HepG2 (cell line): Measurements from ENCODE around the gene WDCP. TPM values are rescaled to one million over a fixed set of nuclear protein-coding genes. Genes with fewer than 3 reads are reported as not detected.

Experiments used
- ARHGAP35 ChIP-seq: sonication (generic); formaldehyde crosslinking; IDR thresholded peaks from 2 replicates; pipeline ENCODE4 v1.9.0; 2022; ENCODE audit warnings: mild to moderate bottlenecking, inconsistent platforms, moderate library complexity, missing genetic modification reagents, borderline replicate concordance
- CCDC6 ChIP-seq: sonication (generic); formaldehyde crosslinking; IDR thresholded peaks from 2 replicates; pipeline ENCODE4 v1.8.1; 2022; ENCODE audit warnings: mild to moderate bottlenecking, missing genetic modification reagents, moderate library complexity
- DPF2 ChIP-seq: sonication (generic); formaldehyde crosslinking; IDR thresholded peaks from 2 replicates; pipeline ENCODE4 v1.4.0; 2020; ENCODE audit warnings: mild to moderate bottlenecking, low read depth, missing genetic modification reagents, borderline replicate concordance
- FOXC1 ChIP-seq: sonication (generic); formaldehyde crosslinking; IDR thresholded peaks from 2 replicates; pipeline ENCODE4 v1.8.0; 2022; ENCODE audit warnings: mild to moderate bottlenecking, missing genetic modification reagents, borderline replicate concordance
- GABPB1 ChIP-seq: IDR thresholded peaks from 2 replicates; pipeline ENCODE4 v1.6.1; 2016; ENCODE audit warnings: mild to moderate bottlenecking, missing genetic modification reagents, moderate library complexity, missing compliant biosample characterization
- HDAC1 ChIP-seq: sonication (generic); formaldehyde crosslinking; IDR thresholded peaks from 2 replicates; pipeline ENCODE4 v1.5.1; 2020; ENCODE audit warnings: mild to moderate bottlenecking, missing genetic modification reagents
- HDAC2 ChIP-seq: sonication (generic); formaldehyde crosslinking; IDR thresholded peaks from 2 replicates; pipeline ENCODE4 v1.4.0; 2020; ENCODE audit warnings: missing genetic modification reagents
- HES4 ChIP-seq: sonication (generic); formaldehyde crosslinking; IDR thresholded peaks from 2 replicates; pipeline ENCODE4 v1.9.0; 2021; ENCODE audit warnings: mild to moderate bottlenecking, missing genetic modification reagents, borderline replicate concordance
- HOXA3 ChIP-seq: sonication (generic); formaldehyde crosslinking; IDR thresholded peaks from 2 replicates; pipeline ENCODE4 v1.5.0; 2020; ENCODE audit warnings: missing genetic modification reagents
- KAT7 ChIP-seq: IDR thresholded peaks from 2 replicates; pipeline ENCODE4 v1.6.1; 2018; ENCODE audit warnings: borderline replicate concordance, missing compliant biosample characterization
- KLF6 ChIP-seq: IDR thresholded peaks from 2 replicates; pipeline ENCODE4 v1.8.0; 2016; ENCODE audit warnings: missing biosample characterization, missing genetic modification reagents
- PHF20 ChIP-seq: sonication (generic); formaldehyde crosslinking; IDR thresholded peaks from 2 replicates; pipeline ENCODE4 v1.5.0; 2020; ENCODE audit warnings: mild to moderate bottlenecking, missing genetic modification reagents
- SOX13 ChIP-seq, 3 experiments: fragments of 450-650 bp in 1 of 3; sonication (generic) in 1 of 3; formaldehyde crosslinking in 1 of 3; IDR thresholded peaks in 2 of 3; conservative IDR thresholded peaks in 1 of 3; 2 replicates each; pipeline versions ENCODE4 v1.5.0 to v1.6.1; 2016 to 2020; ENCODE audit warnings: antibody characterized with exemption in 1 of 3, mild to moderate bottlenecking in 1 of 3, missing compliant biosample characterization in 1 of 3, missing genetic modification reagents in 1 of 3, moderate library complexity in 1 of 3
- THAP11 ChIP-seq: IDR thresholded peaks from 2 replicates; pipeline ENCODE4 v1.6.1; 2016; ENCODE audit warnings: missing biosample characterization, missing genetic modification reagents
- ZGPAT ChIP-seq: IDR thresholded peaks from 2 replicates; pipeline ENCODE4 v1.6.1; 2016; ENCODE audit warnings: mild to moderate bottlenecking
- ZNF101 ChIP-seq: sonication (generic); formaldehyde crosslinking; IDR thresholded peaks from 2 replicates; pipeline ENCODE4 v1.4.0; 2020; ENCODE audit warnings: mild to moderate bottlenecking, low read depth, missing genetic modification reagents, borderline replicate concordance
- ZNF12 ChIP-seq: sonication (generic); formaldehyde crosslinking; IDR thresholded peaks from 2 replicates; pipeline ENCODE4 v1.5.0; 2020; ENCODE audit warnings: missing genetic modification reagents
- ZNF761 ChIP-seq: sonication (generic); formaldehyde crosslinking; conservative IDR thresholded peaks from 2 replicates; pipeline ENCODE4 v1.4.0; 2020; ENCODE audit warnings: mild to moderate bottlenecking, missing genetic modification reagents
- ZNF776 ChIP-seq: sonication (generic); formaldehyde crosslinking; IDR thresholded peaks from 2 replicates; pipeline ENCODE4 v1.4.0; 2020; ENCODE audit warnings: mild to moderate bottlenecking, missing genetic modification reagents
- polyA plus RNA-seq, 8 experiments: library from polyadenylated mRNA; depleted of rRNA in 3 of 8; stranded (reverse) in 7 of 8; unstranded in 1 of 8; fragments of >200 nt; fragmentation: Illumina TruSeq in 4 of 8; extraction: Trizol in 4 of 8; gene quantifications; 2 replicates each; pipeline versions ENCODE4 v1.2.1 to v1.2.3, GENCODE V29; 2011 to 2016; ENCODE audit warnings: low read depth in 4 of 8, missing spikeins in 1 of 8, mixed read lengths in 1 of 8; ENCODE audit not compliant: insufficient read depth in 1 of 8
- total RNA-seq, 5 experiments: library from RNA; depleted of rRNA; stranded (reverse); fragments of >200 nt; fragmentation: Illumina TruSeq; extraction: Trizol; gene quantifications; 2 replicates each; pipeline ENCODE4 v1.2.3, GENCODE V29; 2016; ENCODE audit warnings: low read depth in 1 of 5
- TF ChIP-seq, protein P1 (sequence below): sonication (generic); formaldehyde crosslinking; IDR thresholded peaks from 2 replicates; pipeline ENCODE4 v1.4.0; 2020; ENCODE audit warnings: missing genetic modification reagents, borderline replicate concordance
- TF ChIP-seq, protein P2 (sequence below): sonication (generic); formaldehyde crosslinking; IDR thresholded peaks from 2 replicates; pipeline ENCODE4; 2020; ENCODE audit warnings: missing genetic modification reagents, mild to moderate bottlenecking, borderline replicate concordance
- TF ChIP-seq, protein P3 (sequence below): sonication (generic); formaldehyde crosslinking; IDR thresholded peaks from 2 replicates; pipeline ENCODE4 v1.4.0; 2020; ENCODE audit warnings: low read depth, mild to moderate bottlenecking, missing genetic modification reagents

Gene WDCP
- total and polyA plus RNA-seq, 2 of the 13 experiments (the other 11 are each of a cell fraction or from before 2014, with no cell fraction given), result 17.4 to 22.6 TPM

GRCh38 chr2:24049485-24050021 lies 2.4 kb upstream of the WDCP start, which contains the start of gene FKBP1B (continued):
- TF ChIP-seq CCDC6 (CRISPR knock-in tag), result 0 out of 2 replicates have a peak, but pooled peaks have one; percentile 13
- no peak; the same call in 1 of the 2 replicates for TF ChIP-seq KLF6
- TF ChIP-seq HOXA3 (CRISPR knock-in tag), result no peak
- TF ChIP-seq, protein P1, sequence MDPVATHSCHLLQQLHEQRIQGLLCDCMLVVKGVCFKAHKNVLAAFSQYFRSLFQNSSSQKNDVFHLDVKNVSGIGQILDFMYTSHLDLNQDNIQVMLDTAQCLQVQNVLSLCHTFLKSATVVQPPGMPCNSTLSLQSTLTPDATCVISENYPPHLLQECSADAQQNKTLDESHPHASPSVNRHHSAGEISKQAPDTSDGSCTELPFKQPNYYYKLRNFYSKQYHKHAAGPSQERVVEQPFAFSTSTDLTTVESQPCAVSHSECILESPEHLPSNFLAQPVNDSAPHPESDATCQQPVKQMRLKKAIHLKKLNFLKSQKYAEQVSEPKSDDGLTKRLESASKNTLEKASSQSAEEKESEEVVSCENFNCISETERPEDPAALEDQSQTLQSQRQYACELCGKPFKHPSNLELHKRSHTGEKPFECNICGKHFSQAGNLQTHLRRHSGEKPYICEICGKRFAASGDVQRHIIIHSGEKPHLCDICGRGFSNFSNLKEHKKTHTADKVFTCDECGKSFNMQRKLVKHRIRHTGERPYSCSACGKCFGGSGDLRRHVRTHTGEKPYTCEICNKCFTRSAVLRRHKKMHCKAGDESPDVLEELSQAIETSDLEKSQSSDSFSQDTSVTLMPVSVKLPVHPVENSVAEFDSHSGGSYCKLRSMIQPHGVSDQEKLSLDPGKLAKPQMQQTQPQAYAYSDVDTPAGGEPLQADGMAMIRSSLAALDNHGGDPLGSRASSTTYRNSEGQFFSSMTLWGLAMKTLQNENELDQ (CRISPR knock-in tag), result no peak
- no peak for TF ChIP-seq DPF2 (CRISPR knock-in tag)
- 0 out of 2 replicates have a peak, but pooled peaks have one; percentile 35 for TF ChIP-seq ZNF12
- 0 out of 2 replicates have a peak, but pooled peaks have one; percentile 40 for TF ChIP-seq KAT7
- peak; percentile 7; the same call in 1 of the 2 replicates for TF ChIP-seq PHF20 (CRISPR knock-in tag)
- TF ChIP-seq HES4 (CRISPR knock-in tag), result peak; percentile 62; the same call in 1 of the 2 replicates
- TF ChIP-seq ZNF101 (CRISPR knock-in tag), result 0 out of 2 replicates have a peak, but pooled peaks have one; percentile 55
- peak; percentile 42 for TF ChIP-seq GABPB1
- TF ChIP-seq, protein P2, sequence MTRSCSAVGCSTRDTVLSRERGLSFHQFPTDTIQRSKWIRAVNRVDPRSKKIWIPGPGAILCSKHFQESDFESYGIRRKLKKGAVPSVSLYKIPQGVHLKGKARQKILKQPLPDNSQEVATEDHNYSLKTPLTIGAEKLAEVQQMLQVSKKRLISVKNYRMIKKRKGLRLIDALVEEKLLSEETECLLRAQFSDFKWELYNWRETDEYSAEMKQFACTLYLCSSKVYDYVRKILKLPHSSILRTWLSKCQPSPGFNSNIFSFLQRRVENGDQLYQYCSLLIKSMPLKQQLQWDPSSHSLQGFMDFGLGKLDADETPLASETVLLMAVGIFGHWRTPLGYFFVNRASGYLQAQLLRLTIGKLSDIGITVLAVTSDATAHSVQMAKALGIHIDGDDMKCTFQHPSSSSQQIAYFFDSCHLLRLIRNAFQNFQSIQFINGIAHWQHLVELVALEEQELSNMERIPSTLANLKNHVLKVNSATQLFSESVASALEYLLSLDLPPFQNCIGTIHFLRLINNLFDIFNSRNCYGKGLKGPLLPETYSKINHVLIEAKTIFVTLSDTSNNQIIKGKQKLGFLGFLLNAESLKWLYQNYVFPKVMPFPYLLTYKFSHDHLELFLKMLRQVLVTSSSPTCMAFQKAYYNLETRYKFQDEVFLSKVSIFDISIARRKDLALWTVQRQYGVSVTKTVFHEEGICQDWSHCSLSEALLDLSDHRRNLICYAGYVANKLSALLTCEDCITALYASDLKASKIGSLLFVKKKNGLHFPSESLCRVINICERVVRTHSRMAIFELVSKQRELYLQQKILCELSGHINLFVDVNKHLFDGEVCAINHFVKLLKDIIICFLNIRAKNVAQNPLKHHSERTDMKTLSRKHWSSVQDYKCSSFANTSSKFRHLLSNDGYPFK (CRISPR knock-in tag), result no peak
- peak; percentile 33; the same call in 1 of the 2 replicates for TF ChIP-seq ZGPAT (CRISPR knock-in tag)
- no peak for TF ChIP-seq SOX13 (IDR thresholded peaks at IDR 0.05)
- TF ChIP-seq SOX13 (CRISPR knock-in tag; conservative IDR thresholded peaks at IDR 0.05 in 1 of 2, IDR thresholded peaks at IDR 0.05 in 1 of 2), result peak in 1 of 2 experiments; percentile 32; a peak in 1 of 4 replicates
- TF ChIP-seq ARHGAP35, result peak; percentile 57; the same call in 1 of the 2 replicates
- TF ChIP-seq FOXC1 (CRISPR knock-in tag), result no peak; the same call in 1 of the 2 replicates
- peak; percentile 56; the same call in 1 of the 2 replicates for TF ChIP-seq HDAC1 (CRISPR knock-in tag)
- TF ChIP-seq THAP11, result peak; percentile 83
- TF ChIP-seq ZNF761 (CRISPR knock-in tag), result peak; percentile 7; the same call in 1 of the 2 replicates
- 0 out of 2 replicates have a peak, but pooled peaks have one; percentile 26 for TF ChIP-seq HDAC2 (CRISPR knock-in tag)
- TF ChIP-seq, protein P3, sequence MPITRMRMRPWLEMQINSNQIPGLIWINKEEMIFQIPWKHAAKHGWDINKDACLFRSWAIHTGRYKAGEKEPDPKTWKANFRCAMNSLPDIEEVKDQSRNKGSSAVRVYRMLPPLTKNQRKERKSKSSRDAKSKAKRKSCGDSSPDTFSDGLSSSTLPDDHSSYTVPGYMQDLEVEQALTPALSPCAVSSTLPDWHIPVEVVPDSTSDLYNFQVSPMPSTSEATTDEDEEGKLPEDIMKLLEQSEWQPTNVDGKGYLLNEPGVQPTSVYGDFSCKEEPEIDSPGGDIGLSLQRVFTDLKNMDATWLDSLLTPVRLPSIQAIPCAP (CRISPR knock-in tag), result no peak
- no peak for TF ChIP-seq ZNF776 (CRISPR knock-in tag)
